Measurements from ENCODE around the gene FBN1. TPM values are rescaled to one million over a fixed set of nuclear protein-coding genes. Genes with fewer than 3 reads are reported as not detected.

FBN1 gene
- polyA plus RNA-seq, 2 of the 4 experiments (the other 2 are of a cell fraction) = 6.3 to 9.4 TPM

- TF ChIP-seq ELK1 (IDR thresholded peaks at IDR 0.05; ENCODE audit: low read depth, low read length) (no peak), HDAC2 (IDR thresholded peaks at IDR 0.05) (no peak), BCL3 (IDR thresholded peaks at IDR 0.05) (no peak), RNF2 (IDR thresholded peaks at IDR 0.05; ENCODE audit: borderline replicate concordance, low read depth) (no peak), EP300 (IDR thresholded peaks at IDR 0.05) (no peak)
Measured at GRCh38 chr15:48421362-48421761, 224.1 kb downstream of the FBN1 start (continued).

GRCh38 chr15:48419896-48420295 lies 225.6 kb downstream of the FBN1 start:
- TF ChIP-seq HEYL (CRISPR knock-in tag; IDR thresholded peaks at IDR 0.05) (no peak), JUNB (IDR thresholded peaks at IDR 0.05) (no peak), ESRRA (IDR thresholded peaks at IDR 0.05; ENCODE audit: borderline replicate concordance, low read length) (no peak), HES2 (IDR thresholded peaks at IDR 0.05) (no peak), CHD2 (IDR thresholded peaks at IDR 0.05; ENCODE audit: low read length, partially characterized antibody) (no peak), POLR2AphosphoS2 (conservative IDR thresholded peaks at IDR 0.05; ENCODE audit: low read length) (no peak), ATOH8 (CRISPR knock-in tag; IDR thresholded peaks at IDR 0.05; ENCODE audit: low read depth) (no peak)
- no peak overlapping the region for H3K4me3 ChIP-seq
- DNase-seq (ENCODE audit: low read depth in 1 of 2, low spot score in 1 of 2) (no peak), ATAC-seq (no peak), FAIRE-seq (no peak)
- no peaks in the 10 kb centered on the region for H3K9me3 ChIP-seq
- POLR2A ChIA-PET = no interaction called here
- CTCF ChIA-PET = interaction anchor here (0.6 to 1.7 kb wide), 3 partner anchors 20 to 121 kb away, joined by 4 to 5 read pairs (median 4); no protein-coding TSS in a partner anchor
- WGBS (ENCODE audit: missing lambda C conversion rate) = 90% methylated on average over 2 of the region's 2 CpGs
- H3K27ac ChIP-seq = no peak overlapping the region
- no peak overlapping the region for H3K4me2 ChIP-seq
- peaks cover 8% of the 10 kb centered on the region for H3K4me1 ChIP-seq

- no peak for TF ChIP-seq EP300 (IDR thresholded peaks at IDR 0.05)
- no peak for TF ChIP-seq KDM5A (IDR thresholded peaks at IDR 0.05)
- TF ChIP-seq REST (IDR thresholded peaks at IDR 0.05) = no peak
- TF ChIP-seq HOXA7 (CRISPR knock-in tag; IDR thresholded peaks at IDR 0.05) = no peak
- TF ChIP-seq RARB (CRISPR knock-in tag; IDR thresholded peaks at IDR 0.05) = no peak
- no peak for TF ChIP-seq RFX5 (IDR thresholded peaks at IDR 0.05)
- TF ChIP-seq ZC3H11A (IDR thresholded peaks at IDR 0.05) = no peak
- TF ChIP-seq JUNB (IDR thresholded peaks at IDR 0.05) = no peak
- no peak for TF ChIP-seq POLR2A (IDR thresholded peaks at IDR 0.05; ENCODE audit: low read length)
- TF ChIP-seq ESRRA (IDR thresholded peaks at IDR 0.05; ENCODE audit: borderline replicate concordance, low read length) = no peak
- TF ChIP-seq NFE2L2 (conservative IDR thresholded peaks at IDR 0.05; ENCODE audit: low read length) = no peak
- TF ChIP-seq USF2 (IDR thresholded peaks at IDR 0.05) = no peak
- no peak for TF ChIP-seq TP53 (CRISPR knock-in tag; IDR thresholded peaks at IDR 0.05)
- no peak for TF ChIP-seq EHMT2 (IDR thresholded peaks at IDR 0.05; ENCODE audit: low read depth)
- TF ChIP-seq NPAS2 (CRISPR knock-in tag; IDR thresholded peaks at IDR 0.05; ENCODE audit: borderline replicate concordance) = no peak
- no peak for TF ChIP-seq ZSCAN20 (CRISPR knock-in tag; IDR thresholded peaks at IDR 0.05)
- no peak for TF ChIP-seq ZNF302 (CRISPR knock-in tag; IDR thresholded peaks at IDR 0.05)
- TF ChIP-seq FOXS1 (CRISPR knock-in tag; IDR thresholded peaks at IDR 0.05) = no peak
- ChIA-PET CTCF (interaction anchor here (1.7 kb wide), 1 partner anchor 22 kb away, joined by 5 read pairs; no protein-coding TSS in a partner anchor), POLR2A (no interaction called here)
- H3K27ac ChIP-seq = no peak overlapping the region
- no peak for DNase-seq (ENCODE audit: low read depth in 1 of 2, low spot score in 1 of 2)
- H3K9me3 ChIP-seq = no peaks in the 10 kb centered on the region
- no peak overlapping the region for H3K4me3 ChIP-seq
- peaks cover 20% of the 10 kb centered on the region for H3K4me1 ChIP-seq
- ATAC-seq = no peak
- WGBS (ENCODE audit: missing lambda C conversion rate) = 17% methylated on average over 3 of the region's 3 CpGs
- FAIRE-seq = no peak
- H3K4me2 ChIP-seq = no peak overlapping the region
Measured at GRCh38 chr15:48418343-48418742, 227.2 kb downstream of the FBN1 start.
